GM21723 (cell line): ENCODE results near the gene MAGEA2B.
"Not testable (repeated sequence)": the region's sequence is repeated elsewhere in the genome, so short reads cannot be mapped to it uniquely, and the experiment has no call there.

ENCODE experiments used
- ATAC-seq: cut with Tn5 transposase; IDR thresholded peaks from one replicate; pipeline ENCODE4 v1.9.1; 2021; ENCODE audit warnings: mild to moderate bottlenecking, moderate library complexity; ENCODE audit not compliant: unreplicated experiment

The MAGEA2B gene

GRCh38 chrX:152713815-152714787 lies at the start of gene MAGEA2B:
TSS of gene MAGEA2B (plus strand) at chrX:152714628. CDS start at chrX:152717107, 2,479 bp downstream.
- ATAC-seq, result not testable (repeated sequence)

DNA sequence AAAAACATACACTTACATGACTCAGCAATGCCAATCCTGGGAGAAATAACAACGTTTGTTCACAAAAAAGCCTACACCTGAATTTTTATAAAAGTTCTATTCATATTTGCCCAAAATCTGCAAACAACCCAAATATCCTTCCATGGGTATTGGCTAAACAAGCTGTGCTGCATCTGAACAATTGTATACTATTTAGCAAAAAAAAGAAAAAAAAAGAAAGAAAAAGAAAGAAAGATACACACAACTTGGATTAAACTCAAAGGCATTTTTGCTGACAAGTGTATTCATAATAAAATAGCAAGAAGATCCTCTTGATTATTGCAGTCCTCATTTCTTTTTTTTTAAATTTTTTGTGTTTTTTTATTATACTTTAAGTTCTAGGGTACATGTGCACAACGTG lies 40.3 kb upstream of the MAGEA2B start:
- ATAC-seq, result no peak

GRCh38 chrX:152674652-152675051 lies 39.8 kb upstream of the MAGEA2B start:
- ATAC-seq, result not testable (repeated sequence)

GRCh38 chrX:152681012-152681411 lies 33.4 kb upstream of the MAGEA2B start:
- peak; percentile 88 for ATAC-seq

- not testable (repeated sequence) for ATAC-seq
Observed at GRCh38 chrX:152697952-152698931, 16.2 kb upstream of the MAGEA2B start, which contains the start of gene MAGEA3. TSS of gene MAGEA3 (plus strand) at chrX:152698794. CDS start at chrX:152700833, 2,039 bp downstream.

DNA sequence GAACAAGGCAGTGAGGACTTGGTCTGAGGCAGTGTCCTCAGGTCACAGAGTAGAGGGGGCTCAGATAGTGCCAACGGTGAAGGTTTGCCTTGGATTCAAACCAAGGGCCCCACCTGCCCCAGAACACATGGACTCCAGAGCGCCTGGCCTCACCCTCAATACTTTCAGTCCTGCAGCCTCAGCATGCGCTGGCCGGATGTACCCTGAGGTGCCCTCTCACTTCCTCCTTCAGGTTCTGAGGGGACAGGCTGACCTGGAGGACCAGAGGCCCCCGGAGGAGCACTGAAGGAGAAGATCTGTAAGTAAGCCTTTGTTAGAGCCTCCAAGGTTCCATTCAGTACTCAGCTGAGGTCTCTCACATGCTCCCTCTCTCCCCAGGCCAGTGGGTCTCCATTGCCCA lies 14.0 kb upstream of the MAGEA2B start:
- not testable (repeated sequence) for ATAC-seq

GRCh38 chrX:152706500-152706899 lies 7.9 kb upstream of the MAGEA2B start:
- ATAC-seq, result not testable (repeated sequence)

GRCh38 chrX:152709173-152709572 lies 5.3 kb upstream of the MAGEA2B start, which contains the start of gene CSAG2:
TSS of gene CSAG2 (minus strand) at chrX:152709273. CDS start at chrX:152709112, 161 bp downstream.
- ATAC-seq, result not testable (repeated sequence)

GRCh38 chrX:152713195-152713594 lies 1.2 kb upstream of the MAGEA2B start:
- ATAC-seq, result not testable (repeated sequence)

DNA sequence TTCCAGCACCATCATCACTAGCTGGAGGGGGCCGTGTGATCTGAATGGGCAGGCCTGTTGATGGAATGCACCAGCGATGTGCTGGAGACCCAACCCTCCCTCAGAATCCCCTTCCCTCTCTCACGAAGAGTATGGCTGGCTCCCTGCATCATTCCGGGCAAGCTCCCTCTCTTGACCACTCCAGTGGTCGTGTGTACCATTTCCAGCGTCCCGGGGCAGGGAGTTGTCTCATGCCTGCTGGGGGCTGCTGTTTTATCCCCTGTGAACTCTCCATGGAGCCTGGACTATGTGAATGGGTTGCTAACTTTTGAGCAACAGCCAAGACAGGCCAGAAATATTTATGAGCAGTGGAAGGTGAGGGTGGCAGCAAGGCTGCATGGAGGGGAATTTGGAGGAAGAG lies 11.0 kb downstream of the MAGEA2B start:
- ATAC-seq, result no peak

- ATAC-seq, result no peak
Observed at GRCh38 chrX:152733261-152733975, 19.0 kb downstream of the MAGEA2B start, which contains the start of the genes CSAG1 and MAGEA12. TSS of gene CSAG1 (minus strand) at chrX:152733721. CDS start at chrX:152732460, 1,261 bp downstream. TSS of gene MAGEA12 (plus strand) at chrX:152733757. CDS start at chrX:152736162, 2,405 bp downstream.

DNA sequence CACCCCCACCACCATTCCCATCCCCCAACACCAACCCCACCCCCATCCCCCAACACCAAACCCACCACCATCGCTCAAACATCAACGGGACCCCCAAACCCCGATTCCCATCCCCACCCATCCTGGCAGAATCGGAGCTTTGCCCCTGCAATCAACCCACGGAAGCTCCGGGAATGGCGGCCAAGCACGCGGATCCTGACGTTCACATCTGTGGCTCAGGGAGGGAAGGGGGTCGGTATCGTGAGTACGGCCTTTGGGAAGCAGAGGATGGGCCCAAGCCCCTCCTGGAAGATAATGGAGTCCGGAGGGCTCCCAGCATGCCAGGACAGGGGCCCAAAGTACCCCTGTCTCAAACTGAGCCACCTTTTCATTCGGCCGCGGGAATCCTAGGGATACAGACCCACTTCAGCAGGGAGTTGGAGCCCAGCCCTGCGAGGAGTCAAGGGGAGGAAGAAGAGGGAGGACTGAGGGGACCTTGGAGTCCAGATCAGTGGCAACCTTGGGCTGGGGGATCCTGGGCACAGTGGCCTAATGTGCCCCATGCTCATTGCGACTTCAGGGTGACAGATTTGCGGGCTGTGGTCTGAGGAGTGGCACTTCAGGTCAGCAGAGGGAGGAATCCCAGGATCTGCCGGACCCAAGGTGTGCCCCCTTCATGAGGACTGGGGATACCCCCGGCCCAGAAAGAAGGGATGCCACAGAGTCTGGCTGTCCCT lies 19.9 kb downstream of the MAGEA2B start:
- not testable (repeated sequence) for ATAC-seq

GRCh38 chrX:152735101-152735500 lies 20.7 kb downstream of the MAGEA2B start:
- no peak for ATAC-seq

- no peak for ATAC-seq
Observed at GRCh38 chrX:152735860-152736511, 21.6 kb downstream of the MAGEA2B start.

- ATAC-seq, result not testable (repeated sequence)
Observed at GRCh38 chrX:152736528-152736927, 22.1 kb downstream of the MAGEA2B start.

GRCh38 chrX:152738560-152738959 lies 24.1 kb downstream of the MAGEA2B start:
- no peak for ATAC-seq

- ATAC-seq, result not testable (repeated sequence)
Observed at GRCh38 chrX:152753686-152754650, 39.5 kb downstream of the MAGEA2B start, which contains the start of gene MAGEA2. TSS of gene MAGEA2 (minus strand) at chrX:152753842. CDS start at chrX:152751363, 2,479 bp downstream.
